BLaER1 treated with 17β-estradiol and CSF1 and Interleukin-3, amounts not matched to agents 10 nM and 100 nM (cell line): ENCODE data around the gene FBXO9.

Source experiments
- H3K27ac ChIP-seq, 11 experiments: shearing (Covaris generic); formaldehyde crosslinking; 2 replicates each; pipeline ENCODE4 v1.8.1; 2022
- H3K27me3 ChIP-seq, 11 experiments: shearing (Covaris generic); formaldehyde crosslinking; 2 replicates each; pipeline ENCODE4 v1.8.1; 2022
- H3K36me3 ChIP-seq, 11 experiments: shearing (Covaris generic); formaldehyde crosslinking; 2 replicates each; pipeline ENCODE4 v1.8.1; 2022
- H3K4me1 ChIP-seq, 10 experiments: shearing (Covaris generic); formaldehyde crosslinking; 2 replicates each; pipeline ENCODE4 v1.8.1; 2022
- H3K4me2 ChIP-seq, 11 experiments: shearing (Covaris generic); formaldehyde crosslinking; 2 replicates each; pipeline ENCODE4 v1.8.1; 2022
- H3K4me3 ChIP-seq, 10 experiments: shearing (Covaris generic); formaldehyde crosslinking; 2 replicates each; pipeline ENCODE4 v1.8.1; 2022
- H3K9ac ChIP-seq, 11 experiments: shearing (Covaris generic); formaldehyde crosslinking; 2 replicates each; pipeline ENCODE4 v1.8.1; 2022
- H3K9me3 ChIP-seq, 11 experiments: shearing (Covaris generic); formaldehyde crosslinking; replicated peaks in 1 of 11; 2 replicates each; pipeline ENCODE4 v1.8.1; 2022
- H4K20me1 ChIP-seq, 11 experiments: shearing (Covaris generic); formaldehyde crosslinking; 2 replicates each; pipeline ENCODE4 v1.8.1; 2022
- Cebpa-rat ChIP-seq, 11 experiments: shearing (Covaris generic); IDR thresholded peaks; 2 replicates each; pipeline ENCODE4 v1.8.1; 2022

The FBXO9 gene

GRCh38 chr6:53144802-53145201 lies 79.6 kb downstream of the FBXO9 start:
- TF ChIP-seq Cebpa-rat (IDR thresholded peaks at IDR 0.05), result no peak
- Histone ChIP-seq H3K27ac (no peak overlapping the region), H3K9me3 (peaks cover 0 to 5% (median 0%) of the 10 kb centered on the region in 11 experiments; a peak in 2 of 22 replicates), H3K36me3 (no peaks in the 10 kb centered on the region), H3K4me2 (no peak overlapping the region), H3K4me1 (no peaks in the 10 kb centered on the region), H3K9ac (no peak overlapping the region), H4K20me1 (no peaks in the 10 kb centered on the region), H3K4me3 (no peak overlapping the region), H3K27me3 (no peaks in the 10 kb centered on the region)

DNA sequence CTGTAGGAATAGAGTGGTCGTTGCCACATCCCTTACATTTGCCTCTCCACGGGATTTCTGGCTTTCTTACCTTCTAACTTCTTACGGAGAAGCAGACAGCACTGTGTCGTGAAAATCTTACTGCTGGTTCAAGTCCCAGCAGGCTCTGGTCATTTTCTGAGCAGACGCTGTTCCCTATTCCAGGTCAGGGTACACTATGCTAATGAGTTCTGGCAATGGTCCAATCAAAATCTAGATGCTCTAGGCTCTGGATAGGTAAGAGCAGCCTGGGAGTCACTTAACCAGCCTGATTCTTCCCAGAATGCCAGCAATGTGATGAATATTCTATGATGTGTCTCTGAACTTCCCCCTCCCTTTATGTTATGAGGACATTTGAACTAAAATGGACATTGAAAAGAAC lies 83.5 kb downstream of the FBXO9 start, which contains the start of gene GCM1:
Gene GCM1, minus strand, starts transcription at position 158 of the 400 bp plus-strand sequence. CDS start 3,209 bp downstream, outside the sequence.
- Histone ChIP-seq H3K4me1 (no peaks in the 10 kb centered on the region), H3K27me3 (no peaks in the 10 kb centered on the region), H4K20me1 (no peaks in the 10 kb centered on the region), H3K4me2 (no peak within 1 kb of the TSS), H3K9ac (no peak within 1 kb of the TSS), H3K27ac (no peak within 1 kb of the TSS), H3K36me3 (no peaks in the 10 kb centered on the region), H3K4me3 (no peak within 1 kb of the TSS), H3K9me3 (no peaks in the 10 kb centered on the region)
- TF ChIP-seq Cebpa-rat (IDR thresholded peaks at IDR 0.05), result no peak
